Raji (cell line): Measurements from ENCODE around the gene RASGEF1C.

ENCODE experiments used
- POLR2A ChIP-seq: IDR thresholded peaks from 2 replicates; pipeline ENCODE4 v1.6.1; 2011; ENCODE audit warnings: low read depth, low read length, control low read depth; ENCODE audit not compliant: insufficient read depth

RASGEF1C gene

GRCh38 chr5:180198208-180198607 lies 10.8 kb downstream of the RASGEF1C start:
- TF ChIP-seq POLR2A, result no peak

GRCh38 chr5:180197016-180197702 lies 11.9 kb downstream of the RASGEF1C start:
- TF ChIP-seq POLR2A, result no peak

GRCh38 chr5:180194410-180195345 lies 14.3 kb downstream of the RASGEF1C start:
- TF ChIP-seq POLR2A, result no peak

- no peak for TF ChIP-seq POLR2A
Observed at GRCh38 chr5:180193749-180194375, 15.1 kb downstream of the RASGEF1C start.

- TF ChIP-seq POLR2A, result no peak
Observed at GRCh38 chr5:180191716-180192115, 17.3 kb downstream of the RASGEF1C start.

GRCh38 chr5:180187767-180188166 lies 21.2 kb downstream of the RASGEF1C start:
- no peak for TF ChIP-seq POLR2A

- TF ChIP-seq POLR2A, result no peak
Observed at GRCh38 chr5:180180846-180181245, 28.2 kb downstream of the RASGEF1C start.

GRCh38 chr5:180180421-180180820 lies 28.6 kb downstream of the RASGEF1C start:
- no peak for TF ChIP-seq POLR2A

- TF ChIP-seq POLR2A, result no peak
Observed at GRCh38 chr5:180179442-180180420, 29.3 kb downstream of the RASGEF1C start.

- TF ChIP-seq POLR2A, result no peak
Observed at GRCh38 chr5:180178531-180179441, 30.2 kb downstream of the RASGEF1C start.

GRCh38 chr5:180176191-180176590 lies 32.8 kb downstream of the RASGEF1C start:
- no peak for TF ChIP-seq POLR2A

- TF ChIP-seq POLR2A, result no peak
Observed at GRCh38 chr5:180175015-180175431, 34.0 kb downstream of the RASGEF1C start.

GRCh38 chr5:180174587-180174972 lies 34.4 kb downstream of the RASGEF1C start:
- no peak for TF ChIP-seq POLR2A

GRCh38 chr5:180173875-180174586 lies 35.0 kb downstream of the RASGEF1C start:
- no peak for TF ChIP-seq POLR2A
